IPS-20b (cell line): Measurements from ENCODE around the gene TMEM40.
"Not testable (repeated sequence)": the region's sequence is repeated elsewhere in the genome, so short reads cannot be mapped to it uniquely, and the experiment has no call there.

ENCODE experiments used
- H3K27ac ChIP-seq: one replicate; pipeline ENCODE4 v1.5.1; 2013; ENCODE audit warnings: low read length
- H3K27me3 ChIP-seq: 2 replicates; pipeline ENCODE4 v1.6.1; 2013; ENCODE audit warnings: mild to moderate bottlenecking, low read length, inconsistent platforms; ENCODE audit not compliant: insufficient read depth
- H3K36me3 ChIP-seq: 2 replicates; pipeline ENCODE4 v1.6.1; 2013; ENCODE audit warnings: low read depth, mild to moderate bottlenecking, inconsistent platforms, low read length, moderate library complexity; ENCODE audit not compliant: insufficient read depth
- H3K4me1 ChIP-seq: 2 replicates; pipeline ENCODE4 v1.6.1; 2013; ENCODE audit warnings: mild to moderate bottlenecking, control low read depth, inconsistent platforms, low read length, moderate library complexity; ENCODE audit not compliant: insufficient read depth
- H3K4me3 ChIP-seq: 2 replicates; pipeline ENCODE4 v1.5.1; 2013; ENCODE audit warnings: mild to moderate bottlenecking, low read length, inconsistent platforms
- H3K9ac ChIP-seq: 2 replicates; pipeline ENCODE4 v1.6.1; 2013; ENCODE audit warnings: low read depth, mild to moderate bottlenecking, inconsistent platforms, low read length, moderate library complexity
- H3K9me3 ChIP-seq: 2 replicates; pipeline ENCODE4 v1.6.1; 2013; ENCODE audit warnings: mild to moderate bottlenecking, low read depth, low read length, inconsistent platforms; ENCODE audit not compliant: insufficient read depth

TMEM40 gene

GRCh38 chr3:12708584-12709192 lies 50.4 kb downstream of the TMEM40 start:
- Histone ChIP-seq H3K4me3 (no peak overlapping the region), H3K27ac (no peak overlapping the region), H3K9me3 (no peaks in the 10 kb centered on the region), H3K36me3 (no peaks in the 10 kb centered on the region), H3K4me1 (no peaks in the 10 kb centered on the region), H3K27me3 (no peaks in the 10 kb centered on the region), H3K9ac (no peak overlapping the region)

- no peaks in the 10 kb centered on the region for H3K27me3 ChIP-seq
- no peak overlapping the region for H3K27ac ChIP-seq
- no peak overlapping the region for H3K9ac ChIP-seq
- H3K4me1 ChIP-seq, result no peaks in the 10 kb centered on the region
- no peaks in the 10 kb centered on the region for H3K36me3 ChIP-seq
- no peaks in the 10 kb centered on the region for H3K9me3 ChIP-seq
- H3K4me3 ChIP-seq, result no peak overlapping the region
Measured at GRCh38 chr3:12707449-12707848, 51.6 kb downstream of the TMEM40 start.

- Histone ChIP-seq H3K27me3 (no peaks in the 10 kb centered on the region), H3K36me3 (no peaks in the 10 kb centered on the region), H3K4me1 (no peaks in the 10 kb centered on the region), H3K9ac (no peak overlapping the region), H3K4me3 (no peak overlapping the region), H3K27ac (no peak overlapping the region), H3K9me3 (no peaks in the 10 kb centered on the region)
Measured at GRCh38 chr3:12706504-12707253, 52.4 kb downstream of the TMEM40 start.

GRCh38 chr3:12705981-12706380 lies 53.1 kb downstream of the TMEM40 start:
- Histone ChIP-seq H3K4me1 (no peaks in the 10 kb centered on the region), H3K4me3 (no peak overlapping the region), H3K36me3 (no peaks in the 10 kb centered on the region), H3K9ac (no peak overlapping the region), H3K27me3 (no peaks in the 10 kb centered on the region), H3K27ac (no peak overlapping the region), H3K9me3 (no peaks in the 10 kb centered on the region)

GRCh38 chr3:12705374-12705926 lies 53.6 kb downstream of the TMEM40 start:
- Histone ChIP-seq H3K9me3 (no peaks in the 10 kb centered on the region), H3K4me3 (no peak overlapping the region), H3K36me3 (no peaks in the 10 kb centered on the region), H3K27me3 (no peaks in the 10 kb centered on the region), H3K9ac (no peak overlapping the region), H3K27ac (no peak overlapping the region), H3K4me1 (no peaks in the 10 kb centered on the region)

GRCh38 chr3:12702501-12702900 lies 56.6 kb downstream of the TMEM40 start:
- H3K4me3 ChIP-seq, result no peak overlapping the region
- H3K27me3 ChIP-seq, result no peaks in the 10 kb centered on the region
- H3K36me3 ChIP-seq, result no peaks in the 10 kb centered on the region
- no peak overlapping the region for H3K9ac ChIP-seq
- no peaks in the 10 kb centered on the region for H3K9me3 ChIP-seq
- H3K4me1 ChIP-seq, result no peaks in the 10 kb centered on the region
- H3K27ac ChIP-seq, result no peak overlapping the region

GRCh38 chr3:12701601-12702000 lies 57.5 kb downstream of the TMEM40 start:
- not testable (repeated sequence) for H3K27me3 ChIP-seq, H3K27ac ChIP-seq, H3K9ac ChIP-seq, H3K36me3 ChIP-seq, H3K4me1 ChIP-seq, H3K4me3 ChIP-seq, H3K9me3 ChIP-seq

GRCh38 chr3:12700800-12701199 lies 58.3 kb downstream of the TMEM40 start:
- H3K4me3 ChIP-seq, result no peak overlapping the region
- H3K36me3 ChIP-seq, result no peaks in the 10 kb centered on the region
- no peaks in the 10 kb centered on the region for H3K4me1 ChIP-seq
- H3K9ac ChIP-seq, result no peak overlapping the region
- no peak overlapping the region for H3K27ac ChIP-seq
- H3K9me3 ChIP-seq, result no peaks in the 10 kb centered on the region
- no peaks in the 10 kb centered on the region for H3K27me3 ChIP-seq

- Histone ChIP-seq H3K27me3 (no peaks in the 10 kb centered on the region), H3K9me3 (no peaks in the 10 kb centered on the region)
Measured at GRCh38 chr3:12695916-12696315, 63.1 kb downstream of the TMEM40 start.

GRCh38 chr3:12695112-12695511 lies 63.9 kb downstream of the TMEM40 start:
- no peaks in the 10 kb centered on the region for H3K9me3 ChIP-seq
- H3K4me3 ChIP-seq, result no peak overlapping the region
- H3K9ac ChIP-seq, result no peak overlapping the region
- H3K27ac ChIP-seq, result no peak overlapping the region
- no peaks in the 10 kb centered on the region for H3K4me1 ChIP-seq
- H3K36me3 ChIP-seq, result no peaks in the 10 kb centered on the region
- no peaks in the 10 kb centered on the region for H3K27me3 ChIP-seq

More at GRCh38 chr3:12695916-12696315, 63.1 kb downstream of the TMEM40 start:
- Histone ChIP-seq H3K4me1 (no peaks in the 10 kb centered on the region), H3K9ac (no peak overlapping the region), H3K36me3 (no peaks in the 10 kb centered on the region), H3K27ac (no peak overlapping the region), H3K4me3 (no peak overlapping the region)

- Histone ChIP-seq H3K4me1 (no peaks in the 10 kb centered on the region), H3K9ac (no peak overlapping the region), H3K27ac (no peak overlapping the region), H3K4me3 (no peak overlapping the region), H3K36me3 (no peaks in the 10 kb centered on the region), H3K27me3 (no peaks in the 10 kb centered on the region), H3K9me3 (no peaks in the 10 kb centered on the region)
Measured at GRCh38 chr3:12692444-12692843, 66.6 kb downstream of the TMEM40 start.
